ENCODE results near the gene PTK6.
"Not testable (repeated sequence)": the region's sequence is repeated elsewhere in the genome, so short reads cannot be mapped to it uniquely, and the experiment has no call there.

Gene PTK6

GRCh38 chr20:63536997-63537524, at the start of gene PTK6:
TSS of gene PTK6 (minus strand) at chr20:63537376. CDS start at chr20:63537314, 62 bp downstream.
- DNase-seq (ENCODE audit: low spot score): no peak

DNA sequence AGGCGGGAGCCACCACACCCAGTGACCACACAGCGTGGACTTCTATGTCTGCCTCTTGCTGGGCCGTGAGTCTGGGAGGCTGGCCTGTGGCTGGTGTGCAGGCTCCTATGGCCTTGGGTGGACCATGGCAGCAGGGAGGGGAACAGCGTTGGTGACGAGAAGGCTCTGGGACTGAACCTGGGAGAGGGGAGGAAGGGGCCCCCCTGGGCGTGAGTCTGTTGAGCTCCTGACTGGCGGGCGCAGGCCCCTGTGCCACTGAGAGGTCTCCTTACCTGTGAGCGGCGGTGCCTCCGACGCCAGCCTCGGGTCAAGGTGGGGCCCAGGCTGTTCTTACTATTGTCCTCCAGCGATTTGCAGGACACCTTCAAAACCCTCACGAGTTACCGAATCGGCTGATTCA, 49.6 kb upstream of the PTK6 start:
- no peak for DNase-seq (ENCODE audit: low spot score)

- no peak for DNase-seq (ENCODE audit: low spot score)
These were observed 48.7 kb upstream of the PTK6 start for GRCh38 chr20:63585616-63586565.

DNA sequence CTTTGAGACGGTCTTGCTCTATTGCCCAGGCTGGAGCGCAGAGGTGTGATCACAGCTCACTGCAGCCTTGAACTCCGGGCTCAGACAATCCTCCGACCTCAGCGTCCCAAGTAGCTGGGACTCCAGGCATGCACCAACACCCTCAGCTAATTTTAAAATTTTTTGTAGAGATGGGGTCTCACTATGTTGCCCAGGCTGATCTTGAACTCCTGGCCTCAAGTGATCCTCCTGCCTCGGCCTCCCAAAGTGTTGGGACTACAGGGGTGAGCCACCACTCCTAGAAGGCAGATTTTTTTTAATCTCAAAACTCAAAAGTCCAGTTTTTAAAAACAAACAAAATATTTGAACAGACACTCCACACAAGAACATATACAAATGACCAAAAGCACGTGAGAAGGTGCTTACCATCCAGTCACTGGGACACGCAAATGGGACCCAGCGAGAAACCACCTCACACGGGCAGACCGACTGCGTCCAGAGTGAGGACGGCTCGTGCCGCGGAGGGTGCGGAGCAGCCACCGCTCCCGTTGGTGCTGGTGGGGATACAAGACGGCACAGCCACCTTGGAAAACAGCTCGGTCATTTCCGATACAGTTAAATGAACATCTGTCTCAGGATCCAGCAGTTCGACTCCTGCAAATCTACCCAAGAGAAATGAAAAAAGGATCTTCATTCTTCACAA, 45.3 kb upstream of the PTK6 start:
- DNase-seq (ENCODE audit: low spot score): no peak

GRCh38 chr20:63580796-63581461, 43.8 kb upstream of the PTK6 start:
- no peak for DNase-seq (ENCODE audit: low spot score)

GRCh38 chr20:63579017-63579694, 42.0 kb upstream of the PTK6 start:
- DNase-seq (ENCODE audit: low spot score): no peak

DNA sequence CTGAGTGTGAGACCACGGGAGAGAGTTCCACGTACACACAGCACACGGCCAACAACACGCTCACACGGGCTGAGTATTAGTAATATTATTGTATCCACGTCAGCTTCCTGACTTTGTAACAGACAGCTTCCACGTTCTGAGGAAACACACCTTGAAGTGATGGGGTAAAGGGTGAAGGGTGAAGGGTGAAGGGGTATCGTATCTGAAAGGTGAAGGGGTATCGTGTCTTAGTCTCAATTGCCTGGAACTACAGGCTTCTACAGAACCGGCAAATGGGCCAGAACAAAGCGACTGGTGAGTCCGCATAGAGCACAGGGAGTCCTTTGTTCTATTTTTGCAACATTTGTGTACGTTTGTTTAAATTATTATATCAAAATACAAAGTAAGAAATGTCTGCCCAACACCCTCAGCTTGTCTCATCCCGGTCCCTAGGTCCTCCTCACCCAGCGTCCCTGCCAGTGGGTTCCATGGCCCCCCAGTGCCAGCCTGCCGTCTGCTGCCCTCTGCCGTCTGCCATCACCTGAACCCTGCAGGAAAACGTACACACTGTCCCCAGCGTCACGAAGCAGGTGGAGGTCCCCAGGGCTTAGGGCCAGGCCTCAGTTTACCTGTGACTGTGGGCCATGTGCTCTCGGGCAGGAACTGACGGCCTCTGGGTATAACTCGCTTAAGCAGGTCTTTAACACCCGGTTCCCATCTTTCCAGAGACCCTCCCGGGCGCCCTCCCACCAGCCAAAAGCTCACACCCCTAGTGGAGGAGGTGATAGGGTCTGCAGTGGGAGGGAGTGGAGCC, 41.2 kb upstream of the PTK6 start:
- DNase-seq (ENCODE audit: low spot score): no peak

DNA sequence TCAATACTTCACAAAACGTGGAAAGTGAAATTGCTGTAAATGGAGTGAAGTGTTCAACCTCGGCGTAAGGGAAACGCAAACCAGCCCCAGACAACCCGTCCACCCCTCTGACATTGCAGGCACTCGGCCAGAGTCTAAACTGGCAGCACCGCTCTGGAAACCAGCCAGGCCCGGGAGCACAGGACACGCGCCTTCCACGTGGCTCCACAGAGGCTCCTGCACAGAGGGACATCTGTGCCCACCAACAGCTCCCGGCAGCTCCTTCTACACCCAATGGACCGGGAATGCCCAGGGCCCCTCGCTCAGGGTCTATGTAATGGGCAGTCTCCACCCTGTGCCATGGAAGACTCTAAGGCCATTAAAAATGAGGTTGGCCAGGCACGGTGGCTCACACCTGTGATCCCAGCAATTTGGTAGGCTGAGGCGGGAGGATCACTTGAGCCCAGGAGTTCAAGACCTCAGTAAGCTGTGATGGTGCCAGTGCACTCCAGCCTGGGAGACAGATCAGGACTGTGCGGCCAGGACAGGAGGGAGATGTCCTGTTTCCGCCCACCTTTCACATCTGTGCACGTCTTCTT, 40.2 kb upstream of the PTK6 start:
- no peak for DNase-seq (ENCODE audit: low spot score)

DNA sequence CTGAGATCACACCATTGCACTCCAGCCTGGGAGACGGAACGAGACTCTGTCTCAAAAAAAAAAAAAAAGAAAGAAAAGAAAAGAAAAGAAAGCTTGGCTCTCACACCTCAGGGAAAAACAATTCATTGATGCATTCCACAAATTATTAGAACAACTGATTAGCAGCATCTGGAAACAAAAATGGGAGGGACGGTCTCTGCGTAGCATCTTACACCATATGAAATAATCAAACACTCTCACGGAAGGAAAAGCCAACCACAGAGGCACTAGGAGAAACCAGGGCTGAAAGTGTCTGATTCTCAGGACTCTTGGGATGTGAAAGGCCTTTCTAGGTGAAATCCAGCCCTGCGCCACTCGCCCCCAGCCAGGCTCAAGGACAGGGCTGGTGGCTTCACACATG, 39.1 kb upstream of the PTK6 start:
- DNase-seq (ENCODE audit: low spot score): no peak

DNA sequence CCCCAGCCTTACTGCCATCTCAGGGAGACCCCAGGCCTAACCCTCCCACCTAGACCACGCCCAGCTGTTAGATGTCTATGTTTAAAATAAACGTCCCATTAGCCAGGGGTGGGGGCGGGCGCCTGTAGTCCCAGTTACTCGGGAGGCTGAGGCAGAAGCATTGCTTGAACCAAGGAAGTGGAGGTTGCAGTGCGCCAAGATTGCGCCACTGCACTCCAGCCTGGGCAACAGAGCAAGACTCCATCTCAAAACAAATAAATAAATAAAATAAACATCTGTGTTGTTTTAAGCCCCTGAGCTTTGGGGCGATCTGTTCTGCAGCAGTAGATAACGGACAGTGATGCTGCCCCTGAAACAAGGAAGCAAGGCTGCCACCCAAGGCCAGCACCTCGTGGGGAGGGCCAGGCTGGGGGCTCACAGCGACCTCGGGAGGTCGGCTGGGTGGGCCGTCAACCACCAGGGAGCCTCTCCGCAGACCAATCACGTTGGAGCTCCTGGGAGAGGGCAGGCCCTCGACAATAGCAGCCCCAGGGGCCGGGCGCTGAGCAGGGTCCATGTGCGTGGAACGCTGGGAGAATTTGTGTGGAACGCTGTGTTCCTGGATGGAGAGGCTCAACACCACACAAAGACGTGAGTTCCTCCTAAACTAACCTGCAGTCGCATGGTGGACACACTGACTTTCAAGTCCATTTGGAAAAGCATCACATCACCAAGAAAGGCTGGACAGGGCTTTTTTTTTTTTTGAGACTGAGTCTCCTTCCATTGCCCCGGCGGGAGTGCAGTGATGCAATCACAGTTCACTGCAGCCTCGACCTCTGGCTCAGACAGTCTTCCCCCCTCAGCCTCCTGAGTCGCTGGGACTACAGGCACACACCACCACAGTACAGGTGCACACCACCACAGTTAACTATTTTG, 37.9 kb upstream of the PTK6 start:
- DNase-seq (ENCODE audit: low spot score): no peak

DNA sequence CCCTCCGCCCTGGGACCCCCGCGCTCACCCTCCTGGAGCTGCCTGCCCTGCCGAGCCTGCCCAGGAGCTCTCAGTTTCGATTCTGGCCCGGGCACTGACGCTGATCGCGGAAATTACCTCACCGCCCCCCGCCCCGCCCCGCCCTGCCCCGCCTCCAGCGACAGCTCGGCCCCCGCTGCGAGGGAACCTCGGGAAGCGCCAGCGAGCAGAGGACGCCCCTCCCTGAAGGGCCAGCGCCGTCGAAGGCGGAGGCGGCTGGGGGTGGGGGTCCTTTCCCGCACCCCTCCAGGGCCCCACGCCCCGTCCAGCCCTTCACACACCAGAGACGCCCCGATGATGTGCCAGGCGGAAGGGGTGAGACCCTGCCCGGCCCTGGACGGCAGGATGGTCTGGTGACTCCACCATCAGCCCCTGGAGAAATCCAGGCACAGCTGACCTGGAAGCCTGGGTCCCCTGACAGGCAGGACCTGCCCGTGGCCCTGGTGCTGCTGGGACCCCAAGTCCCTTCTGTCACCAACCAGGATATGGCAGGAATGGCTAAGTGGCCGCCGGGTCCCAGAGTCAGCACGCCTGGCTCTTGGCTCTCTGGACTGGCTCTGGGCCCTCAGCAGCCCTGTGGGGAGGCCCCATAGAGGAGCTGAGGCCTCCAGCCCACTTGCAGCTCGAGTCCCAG, 37.1 kb upstream of the PTK6 start, which contains the start of gene HELZ2:
TSS of gene HELZ2 (minus strand) at position 84 of the 673 bp plus-strand sequence. CDS start 1,854 bp downstream, outside the sequence.
- DNase-seq (ENCODE audit: low spot score): peak; percentile 88

DNA sequence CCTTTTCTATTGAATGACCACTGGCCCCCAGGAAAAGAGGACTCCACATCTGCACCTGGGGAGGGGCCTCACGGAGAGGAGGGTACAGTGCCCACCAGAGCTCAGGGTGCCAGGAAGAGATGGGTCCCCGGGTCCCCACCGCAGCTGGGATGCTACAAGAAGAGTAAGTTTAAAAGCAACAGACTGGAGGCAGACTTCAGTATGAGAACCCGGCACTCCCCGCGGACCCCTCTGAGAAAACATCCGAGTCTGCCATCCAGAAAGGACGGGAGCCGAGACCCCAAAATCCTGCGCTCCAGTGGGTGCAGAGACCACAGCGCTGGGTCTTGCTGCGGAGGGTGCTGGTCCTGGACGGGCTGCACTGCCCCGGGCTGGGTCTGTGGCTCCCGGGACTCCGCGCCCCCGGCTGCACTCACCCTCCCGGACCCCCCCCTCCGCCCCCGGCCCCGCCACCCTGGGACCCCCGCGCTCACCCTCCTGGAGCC, 36.5 kb upstream of the PTK6 start:
- DNase-seq (ENCODE audit: low spot score): no peak

DNA sequence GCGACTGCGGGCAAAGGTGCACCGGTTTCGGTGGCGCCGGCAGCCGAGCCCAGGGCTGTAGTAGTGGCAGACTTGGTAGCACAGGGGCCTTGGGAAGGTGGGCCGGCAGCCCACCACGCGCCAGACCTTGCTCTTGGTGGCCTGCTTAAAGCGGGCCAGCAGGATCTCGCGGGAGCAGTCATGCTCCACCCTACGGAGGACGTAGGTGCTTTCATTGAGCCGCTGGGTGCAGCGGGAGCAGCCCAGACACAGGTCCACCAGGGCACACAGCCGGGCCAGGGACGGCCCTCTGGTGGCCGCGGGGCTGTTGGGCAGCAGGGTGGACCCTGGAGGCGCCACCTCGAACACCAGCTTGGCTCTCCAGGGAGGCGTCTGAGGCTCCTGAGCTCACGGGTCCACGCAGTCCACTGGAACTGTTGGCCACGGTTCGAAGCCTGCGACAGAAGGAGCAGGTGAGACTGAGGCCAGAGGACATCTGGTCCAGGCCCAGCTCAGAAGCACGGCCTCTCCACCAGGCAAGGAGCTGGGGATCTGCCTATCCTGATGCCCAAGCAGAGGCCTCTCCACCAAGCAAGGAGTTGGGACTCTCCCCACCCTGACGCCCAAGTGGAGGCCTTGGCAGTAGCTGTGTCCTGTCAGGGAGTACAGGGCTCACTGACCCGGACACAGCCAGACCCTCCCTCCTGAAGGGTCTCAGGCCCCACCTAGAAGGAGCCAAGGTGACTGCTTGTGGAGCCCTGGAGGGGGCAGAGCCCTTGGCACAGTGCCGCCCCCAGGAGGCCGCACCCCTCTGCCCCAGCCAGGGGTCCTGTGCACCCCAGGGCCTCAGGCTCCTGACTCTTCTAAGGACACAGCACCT, 35.8 kb upstream of the PTK6 start:
- DNase-seq (ENCODE audit: low spot score): no peak

DNA sequence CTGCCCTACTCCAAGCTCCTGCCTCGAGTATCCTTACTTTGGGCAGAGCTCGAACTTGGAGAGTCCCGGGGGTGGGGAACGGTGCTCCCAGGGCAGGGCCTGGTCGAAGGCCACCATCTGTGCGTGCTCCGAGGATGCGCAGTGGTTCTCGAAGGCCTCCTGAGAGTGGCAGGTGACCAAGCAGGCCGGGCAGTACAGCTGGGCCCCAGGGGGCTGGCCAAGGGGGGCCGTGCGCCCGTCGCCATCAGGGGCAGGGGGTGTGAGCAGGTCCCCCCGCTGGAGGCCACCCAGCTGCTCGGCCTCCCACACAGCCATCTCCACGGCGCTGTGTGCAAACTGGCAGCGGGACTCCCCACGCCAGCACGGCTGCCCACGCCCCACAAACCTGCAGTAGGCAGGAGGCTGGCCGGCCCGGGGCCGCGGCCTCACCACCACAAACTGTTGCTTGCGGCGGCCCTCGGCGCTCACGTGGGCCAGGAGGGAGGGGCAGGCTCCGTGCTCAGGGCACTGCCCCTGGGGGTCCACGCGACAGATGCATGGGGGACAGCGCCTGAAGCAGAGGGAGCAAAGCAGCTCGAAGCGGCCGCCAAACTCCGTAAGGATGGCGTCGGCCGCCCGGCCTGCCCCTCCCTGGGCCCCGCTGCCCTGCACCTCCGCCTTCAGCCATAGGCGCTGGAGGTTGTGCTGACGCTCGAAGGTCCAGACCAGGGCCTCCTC, 35.1 kb upstream of the PTK6 start:
- no peak for DNase-seq (ENCODE audit: low spot score)

DNA sequence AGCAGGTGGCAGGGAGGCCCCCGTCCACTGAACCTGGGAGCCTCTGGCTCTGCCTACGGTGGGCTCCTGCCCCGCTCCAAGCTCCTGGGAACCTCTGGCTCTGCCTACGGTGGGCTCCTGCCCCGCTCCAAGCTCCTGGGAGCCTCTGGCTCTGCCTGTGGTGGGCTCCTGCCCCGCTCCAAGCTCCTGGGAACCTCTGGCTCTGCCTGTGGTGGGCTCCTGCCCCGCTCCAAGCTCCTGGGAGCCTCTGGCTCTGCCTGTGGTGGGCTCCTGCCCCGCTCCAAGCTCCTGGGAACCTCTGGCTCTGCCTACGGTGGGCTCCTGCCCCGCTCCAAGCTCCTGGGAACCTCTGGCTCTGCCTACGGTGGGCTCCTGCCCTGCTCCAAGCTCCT, 33.9 kb upstream of the PTK6 start:
- not testable (repeated sequence) for DNase-seq (ENCODE audit: low spot score)

DNA sequence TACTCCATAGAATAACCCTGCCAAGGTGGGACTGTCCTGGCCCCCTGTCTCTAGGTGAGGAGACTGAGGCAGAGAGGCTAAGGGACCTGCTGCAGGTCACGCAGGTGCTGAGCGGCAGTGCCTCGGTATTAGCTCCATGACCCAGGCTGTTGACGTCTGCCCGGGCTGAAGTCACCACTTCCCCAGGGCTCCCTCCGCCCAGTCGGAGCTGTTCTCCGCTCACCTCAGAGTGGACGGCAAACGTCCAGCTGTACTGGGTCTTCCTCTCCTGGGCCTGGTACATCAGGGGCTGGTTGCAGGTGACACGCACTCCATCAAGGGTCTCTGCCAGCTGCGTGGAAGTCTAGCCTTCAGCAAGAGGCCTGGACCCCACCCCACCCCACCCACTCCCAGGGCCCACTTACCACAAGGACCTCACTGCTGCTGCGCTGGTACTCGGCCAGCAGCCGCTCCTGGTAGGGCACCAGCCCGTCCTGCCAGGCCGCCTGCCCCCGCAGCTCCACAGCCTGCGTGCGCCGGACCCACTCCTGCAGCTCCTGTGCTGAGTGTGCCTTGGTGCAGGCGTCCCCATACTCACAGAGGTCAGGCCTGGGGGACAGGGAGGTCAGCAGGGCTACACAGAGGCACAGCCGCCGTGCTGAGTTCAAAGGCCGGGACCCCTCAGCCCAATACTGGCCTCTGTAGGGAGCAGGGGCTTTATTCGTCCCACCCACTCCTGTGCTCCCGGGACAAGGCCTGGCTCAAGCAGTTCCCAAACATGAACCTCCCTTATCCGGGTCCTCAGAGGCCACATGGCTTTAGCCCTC, 33.3 kb upstream of the PTK6 start:
- DNase-seq (ENCODE audit: low spot score): no peak
